Panc1 (cell line): ENCODE results near the gene SERHL2. TPM values are rescaled to one million over a fixed set of nuclear protein-coding genes. Genes with fewer than 3 reads are reported as not detected.

Experiments used
- ATAC-seq: fragments of 200-7000 bp; cut with Tn5 transposase; 2 replicates; pipeline ENCODE4 v1.9.1; 2020; ENCODE audit warnings: mild to moderate bottlenecking, moderate library complexity
- BruUV-seq: library from RNA; stranded (reverse); fragments of 400-500 nt; replicated peaks from 2 replicates; lab custom pipeline; 2021; lab: Mats Ljungman, UMichigan
- CTCF ChIA-PET: fragments of 300-600 bp; sonication (Branson Sonifier 250); formaldehyde crosslinking; loops from one replicate; lab custom pipeline; 2022; ENCODE audit warnings: antibody characterized with exemption; lab: Charles Lee
- POLR2A ChIA-PET: fragments of 300-600 bp; sonication (Branson Sonifier 250); formaldehyde crosslinking; loops from one replicate; lab custom pipeline; 2022; ENCODE audit warnings: antibody characterized with exemption; lab: Charles Lee
- DNase-seq: peaks from one replicate; pipeline ENCODE4 v3.0.0-alpha.2; 2010; ENCODE audit warnings: low read depth, low spot score
- H3K27ac ChIP-seq: 2 replicates; pipeline ENCODE4 v1.5.1; 2011; ENCODE audit warnings: mild to moderate bottlenecking, low read length, inconsistent platforms
- H3K27me3 ChIP-seq: fragments of 200-500 bp; sonication (Bioruptor generic); 2 replicates; pipeline ENCODE4 v1.6.0; 2014; ENCODE audit warnings: low read length, inconsistent platforms; ENCODE audit not compliant: control insufficient read depth, insufficient read depth
- H3K36me3 ChIP-seq: fragments of 200-500 bp; sonication (Bioruptor generic); 2 replicates; pipeline ENCODE4 v1.5.1; 2014; ENCODE audit warnings: inconsistent platforms, mild to moderate bottlenecking, low read length, moderate library complexity; ENCODE audit not compliant: control insufficient read depth, insufficient read depth
- H3K4me1 ChIP-seq: 2 replicates; pipeline ENCODE4 v1.5.1; 2011; ENCODE audit warnings: inconsistent platforms, mild to moderate bottlenecking, low read length, moderate library complexity; ENCODE audit not compliant: control insufficient read depth, insufficient read depth
- H3K4me3 ChIP-seq, 2 experiments: 2 replicates each; pipeline ENCODE4 v1.5.1; 2011 to 2012; ENCODE audit warnings: low read depth in 2 of 2, low read length in 2 of 2, mild to moderate bottlenecking in 2 of 2, inconsistent platforms in 1 of 2, moderate library complexity in 1 of 2
- H3K9me3 ChIP-seq: fragments of 200-500 bp; sonication (Bioruptor generic); 2 replicates; pipeline ENCODE4 v1.5.1; 2014; ENCODE audit warnings: low read depth, mild to moderate bottlenecking, inconsistent platforms, low read length, moderate library complexity; ENCODE audit not compliant: control insufficient read depth, insufficient read depth
- POLR2AphosphoS5 ChIP-seq: IDR thresholded peaks from 2 replicates; pipeline ENCODE4 v1.6.1; 2012; ENCODE audit warnings: mild to moderate bottlenecking, low read depth, low read length, moderate library complexity
- REST ChIP-seq, 2 experiments: IDR thresholded peaks; 2 replicates each; pipeline ENCODE4 v1.6.1; 2011 to 2012; ENCODE audit warnings: low read depth in 2 of 2, control low read depth in 1 of 2, low read length in 1 of 2, mild to moderate bottlenecking in 1 of 2, moderate library complexity in 1 of 2; ENCODE audit not compliant: insufficient read depth in 1 of 2
- SIN3A ChIP-seq: IDR thresholded peaks from 2 replicates; pipeline ENCODE4 v1.6.1; 2012; ENCODE audit warnings: low read depth, mild to moderate bottlenecking, low read length, moderate library complexity, borderline replicate concordance; ENCODE audit not compliant: insufficient read depth
- TCF7L2 ChIP-seq: IDR thresholded peaks from 2 replicates; pipeline ENCODE4 v1.6.1; 2011; ENCODE audit warnings: mild to moderate bottlenecking, low read depth, low read length, inconsistent platforms
- in situ Hi-C: cut with HindIII; loops from 2 replicates; pipeline ENCODE4 v1.10.0; 2016; ENCODE audit warnings: low sequenced_read_pairs, low pct_unique_long_range_greater_than_20kb
- intact Hi-C: fragments of 100-400 bp; cut with micrococcal nuclease; formaldehyde crosslinking; loops from one replicate; pipeline ENCODE4 v1.10.0; 2022; ENCODE audit not compliant: unreplicated experiment
- total RNA-seq: library from RNA; stranded (reverse); gene quantifications from one replicate; pipeline ENCODE4 v1.2.1, GENCODE V29; 2021; ENCODE audit not compliant: unreplicated experiment
- TF ChIP-seq, protein P1 (sequence below): fragments of 450-650 bp; IDR thresholded peaks from 2 replicates; pipeline ENCODE4 v1.5.1; 2017; ENCODE audit warnings: mild to moderate bottlenecking

Gene SERHL2
- total RNA-seq, 1 experiment from 2014 or later = 1.6 TPM

GRCh38 chr22:42561856-42562255, 8.1 kb downstream of the SERHL2 start:
- Histone ChIP-seq H3K4me3 (no peak overlapping the region), H3K4me1 (no peaks in the 10 kb centered on the region), H3K27me3 (no peaks in the 10 kb centered on the region), H3K27ac (no peak overlapping the region), H3K9me3 (no peaks in the 10 kb centered on the region), H3K36me3 (no peaks in the 10 kb centered on the region)
- POLR2A ChIA-PET = no interaction called here
- TF ChIP-seq, protein P1, sequence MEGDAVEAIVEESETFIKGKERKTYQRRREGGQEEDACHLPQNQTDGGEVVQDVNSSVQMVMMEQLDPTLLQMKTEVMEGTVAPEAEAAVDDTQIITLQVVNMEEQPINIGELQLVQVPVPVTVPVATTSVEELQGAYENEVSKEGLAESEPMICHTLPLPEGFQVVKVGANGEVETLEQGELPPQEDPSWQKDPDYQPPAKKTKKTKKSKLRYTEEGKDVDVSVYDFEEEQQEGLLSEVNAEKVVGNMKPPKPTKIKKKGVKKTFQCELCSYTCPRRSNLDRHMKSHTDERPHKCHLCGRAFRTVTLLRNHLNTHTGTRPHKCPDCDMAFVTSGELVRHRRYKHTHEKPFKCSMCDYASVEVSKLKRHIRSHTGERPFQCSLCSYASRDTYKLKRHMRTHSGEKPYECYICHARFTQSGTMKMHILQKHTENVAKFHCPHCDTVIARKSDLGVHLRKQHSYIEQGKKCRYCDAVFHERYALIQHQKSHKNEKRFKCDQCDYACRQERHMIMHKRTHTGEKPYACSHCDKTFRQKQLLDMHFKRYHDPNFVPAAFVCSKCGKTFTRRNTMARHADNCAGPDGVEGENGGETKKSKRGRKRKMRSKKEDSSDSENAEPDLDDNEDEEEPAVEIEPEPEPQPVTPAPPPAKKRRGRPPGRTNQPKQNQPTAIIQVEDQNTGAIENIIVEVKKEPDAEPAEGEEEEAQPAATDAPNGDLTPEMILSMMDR = no peak
- TF ChIP-seq TCF7L2 (no peak), SIN3A (no peak), REST (IDR thresholded peaks at IDR 0.05; ENCODE audit: insufficient read depth in 1 of 2, low read depth in 2 of 2, low read length in 1 of 2) (no peak), POLR2AphosphoS5 (no peak)
- ATAC-seq (no peak), DNase-seq (no peak)
- CTCF ChIA-PET = no interaction called here
- intact Hi-C loops (no loop called here), in situ Hi-C loops (no loop called here)
- no TSS peak for BruUV-seq

DNA sequence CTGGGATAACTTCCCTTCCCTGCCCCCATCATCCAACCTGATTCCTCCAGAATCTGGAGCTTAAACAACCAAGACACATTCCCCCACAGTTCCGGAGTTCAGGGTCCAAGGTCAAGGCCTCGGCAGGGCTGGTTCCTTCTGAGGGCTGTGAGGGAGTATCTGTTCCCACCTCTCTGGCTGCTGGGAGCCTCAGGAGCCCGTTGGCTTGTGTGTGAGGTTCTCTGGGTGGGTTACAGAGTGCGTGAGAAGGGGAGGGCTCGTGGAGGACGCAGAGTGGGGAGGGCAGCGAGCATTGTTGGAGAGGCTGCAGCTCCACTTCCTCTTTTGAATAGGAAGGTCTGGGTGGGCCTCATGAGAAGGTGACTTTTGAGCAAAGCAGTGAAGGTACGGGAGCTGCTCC, 8.5 kb downstream of the SERHL2 start:
- no TSS peak for BruUV-seq
- TF ChIP-seq POLR2AphosphoS5 (no peak), REST (IDR thresholded peaks at IDR 0.05; ENCODE audit: insufficient read depth in 1 of 2, low read depth in 2 of 2, low read length in 1 of 2) (no peak)
- no peak overlapping the region for H3K27ac ChIP-seq
- ChIA-PET CTCF (no interaction called here), POLR2A (no interaction called here)
- intact Hi-C loops = no loop called here
- H3K4me3 ChIP-seq = no peak overlapping the region
- H3K9me3 ChIP-seq = no peaks in the 10 kb centered on the region
- ATAC-seq (no peak), DNase-seq (no peak)
- H3K36me3 ChIP-seq = no peaks in the 10 kb centered on the region
- in situ Hi-C loops = no loop called here
- no peaks in the 10 kb centered on the region for H3K4me1 ChIP-seq
- no peaks in the 10 kb centered on the region for H3K27me3 ChIP-seq
